Breast epithelium (tissue), 4 donors: ENCODE measurements around the gene LGALS9. TPM values are rescaled to one million over a fixed set of nuclear protein-coding genes. Genes with fewer than 3 reads are reported as not detected.
"Not testable (repeated sequence)": the region's sequence is repeated elsewhere in the genome, so short reads cannot be mapped to it uniquely, and the experiment has no call there.

Experiments used
- DNase-seq, 2 donors: peaks; one replicate each; pipeline ENCODE4 v3.0.0-alpha.2; 2019; ENCODE audit warnings: low spot score in 2 of 2
- H3K27ac ChIP-seq, 2 donors: fragments of 200-600 bp; sonication (generic) in 1 of 2; one replicate each; pipeline ENCODE4 v1.5.1; 2016 to 2019; ENCODE audit warnings: mild to moderate bottlenecking in 1 of 2
- H3K27me3 ChIP-seq, 2 donors: fragments of 200-600 bp; sonication (generic) in 1 of 2; one replicate each; pipeline versions ENCODE4 v1.5.1 to v1.6.0; 2017 to 2019; ENCODE audit warnings: control low read depth in 1 of 2, mild to moderate bottlenecking in 1 of 2
- H3K36me3 ChIP-seq: fragments of 200-600 bp; one replicate; pipeline ENCODE4 v1.5.1; 2019
- H3K4me1 ChIP-seq, 2 donors: fragments of 200-600 bp; sonication (generic); one replicate each; pipeline ENCODE4 v1.5.1; 2016 to 2019; ENCODE audit warnings: control low read depth in 1 of 2
- H3K4me3 ChIP-seq, 3 donors: fragments of 200-600 bp; sonication (generic); 1 replicate in 2 of 3; 2 replicates in 1 of 3; pipeline ENCODE4 v1.5.1; 2016 to 2019; ENCODE audit warnings: mild to moderate bottlenecking in 3 of 3, moderate library complexity in 2 of 3
- H3K9me3 ChIP-seq, 2 donors: fragments of 200-600 bp; sonication (generic) in 1 of 2; one replicate each; pipeline ENCODE4 v1.5.1; 2016 to 2019; ENCODE audit warnings: control low read depth in 1 of 2
- CTCF ChIP-seq, 3 donors: fragments of 450-650 bp; IDR thresholded peaks; one replicate each; pipeline ENCODE4 v1.5.1; 2016 to 2017; ENCODE audit warnings: antibody characterized with exemption in 3 of 3, mild to moderate bottlenecking in 3 of 3, moderate library complexity in 3 of 3
- POLR2A ChIP-seq: fragments of 450-650 bp; IDR thresholded peaks from one replicate; pipeline ENCODE4 v1.6.1; 2016; ENCODE audit warnings: antibody characterized with exemption, mild to moderate bottlenecking, moderate library complexity
- POLR2AphosphoS5 ChIP-seq, 3 donors: sonication (generic); formaldehyde crosslinking; IDR thresholded peaks; one replicate each; pipeline ENCODE4 v1.6.1; 2017; ENCODE audit warnings: antibody characterized with exemption in 3 of 3
- intact Hi-C: fragments of 100-400 bp; cut with DNase I; formaldehyde crosslinking; loops from one replicate; pipeline ENCODE4 v1.15.1; 2023; ENCODE audit warnings: low total_unique reads
- total RNA-seq, 3 donors: library from RNA; depleted of rRNA; stranded (reverse); fragments of >200 nt; gene quantifications; one replicate each; pipeline ENCODE4 v1.1.0, GENCODE V29; 2016

LGALS9 gene
- total RNA-seq, 3 donors from 2014 or later = 17.4 to 58.1 (median 30.1) TPM

GRCh38 chr17:27632766-27633165 is 1.8 kb downstream of the LGALS9 start:
- H3K36me3 ChIP-seq, H3K9me3 ChIP-seq, H3K27me3 ChIP-seq, intact Hi-C loops: not testable (repeated sequence)
- peak in 1 of 2 donors; percentile 84 for DNase-seq
- H3K27ac ChIP-seq = peak overlapping the region; percentile 86 to 88
- peak overlapping the region in 2 of 3 donors; percentile 28 to 62 for H3K4me3 ChIP-seq
- TF ChIP-seq POLR2AphosphoS5 (IDR thresholded peaks at IDR 0.05) = peak in 1 of 3 donors; percentile 29
- H3K4me1 ChIP-seq = peaks cover 4 to 20% of the 10 kb centered on the region in 2 donors

GRCh38 chr17:27633312-27634025 is 2.5 kb downstream of the LGALS9 start:
- intact Hi-C loops = no loop called here

GRCh38 chr17:27634026-27634335 is 3.0 kb downstream of the LGALS9 start:
- Histone ChIP-seq H3K27ac (peak overlapping the region in 1 of 2 donors; percentile 88), H3K36me3 (no peaks in the 10 kb centered on the region), H3K9me3 (no peaks in the 10 kb centered on the region), H3K27me3 (no peaks in the 10 kb centered on the region), H3K4me1 (peaks cover 4 to 20% of the 10 kb centered on the region in 2 donors), H3K4me3 (no peak overlapping the region)
- TF ChIP-seq POLR2AphosphoS5 (IDR thresholded peaks at IDR 0.05) (no peak), CTCF (IDR thresholded peaks at IDR 0.05) (no peak), POLR2A (no peak)
- no peak for DNase-seq
- intact Hi-C loops = no loop called here

More at GRCh38 chr17:27633312-27634025, 2.5 kb downstream of the LGALS9 start:
- no peaks in the 10 kb centered on the region for H3K27me3 ChIP-seq
- no peaks in the 10 kb centered on the region for H3K36me3 ChIP-seq
- no peaks in the 10 kb centered on the region for H3K9me3 ChIP-seq
- no peak for TF ChIP-seq POLR2A
- TF ChIP-seq POLR2AphosphoS5 (IDR thresholded peaks at IDR 0.05) = peak in 1 of 3 donors; percentile 27
- TF ChIP-seq CTCF (IDR thresholded peaks at IDR 0.05) = no peak
- H3K4me1 ChIP-seq = peaks cover 4 to 20% of the 10 kb centered on the region in 2 donors
- DNase-seq = no peak
- H3K4me3 ChIP-seq = no peak overlapping the region
- peak overlapping the region; percentile 86 to 88 for H3K27ac ChIP-seq

- intact Hi-C loops = no loop called here
- Histone ChIP-seq H3K4me1 (peaks cover 4 to 20% of the 10 kb centered on the region in 2 donors), H3K4me3 (no peak overlapping the region), H3K27ac (no peak overlapping the region), H3K27me3 (no peaks in the 10 kb centered on the region), H3K36me3 (no peaks in the 10 kb centered on the region), H3K9me3 (no peaks in the 10 kb centered on the region)
- DNase-seq = no peak
- TF ChIP-seq POLR2A = no peak
- TF ChIP-seq CTCF (IDR thresholded peaks at IDR 0.05) = no peak
- no peak for TF ChIP-seq POLR2AphosphoS5 (IDR thresholded peaks at IDR 0.05)
These were observed 3.8 kb downstream of the LGALS9 start for GRCh38 chr17:27634776-27635175.

GRCh38 chr17:27635275-27635823 is 4.4 kb downstream of the LGALS9 start:
- H3K27me3 ChIP-seq = no peaks in the 10 kb centered on the region
- no peak overlapping the region for H3K4me3 ChIP-seq
- H3K4me1 ChIP-seq = peaks cover 4 to 20% of the 10 kb centered on the region in 2 donors
- TF ChIP-seq POLR2AphosphoS5 (IDR thresholded peaks at IDR 0.05) = no peak
- TF ChIP-seq CTCF (IDR thresholded peaks at IDR 0.05) = no peak
- no peak for TF ChIP-seq POLR2A
- no peaks in the 10 kb centered on the region for H3K36me3 ChIP-seq
- no peak for DNase-seq
- intact Hi-C loops = no loop called here
- H3K9me3 ChIP-seq = no peaks in the 10 kb centered on the region
- no peak overlapping the region for H3K27ac ChIP-seq

GRCh38 chr17:27636005-27636520 is 5.1 kb downstream of the LGALS9 start:
- H3K9me3 ChIP-seq, intact Hi-C loops, H3K27ac ChIP-seq, H3K27me3 ChIP-seq, DNase-seq, H3K36me3 ChIP-seq, H3K4me3 ChIP-seq: not testable (repeated sequence)
- H3K4me1 ChIP-seq = peaks cover 4 to 16% of the 10 kb centered on the region in 2 donors

- H3K4me1 ChIP-seq, H3K36me3 ChIP-seq, DNase-seq, H3K27ac ChIP-seq, intact Hi-C loops, H3K27me3 ChIP-seq, H3K9me3 ChIP-seq, H3K4me3 ChIP-seq: not testable (repeated sequence)
These were observed 6.8 kb downstream of the LGALS9 start for GRCh38 chr17:27637818-27638217.

GRCh38 chr17:27638415-27638914 is 7.5 kb downstream of the LGALS9 start:
- intact Hi-C loops, H3K4me3 ChIP-seq, H3K27me3 ChIP-seq, H3K4me1 ChIP-seq, H3K27ac ChIP-seq, H3K9me3 ChIP-seq, H3K36me3 ChIP-seq, DNase-seq: not testable (repeated sequence)
